HG03045 (cell line): ENCODE measurements around the gene MTCL3.
A peak's percentile ranks its signal among the peaks of the same experiment; 100 is the strongest.

Source experiments
- ATAC-seq: cut with Tn5 transposase; IDR thresholded peaks from one replicate; pipeline ENCODE4 v1.9.1; 2021; ENCODE audit warnings: mild to moderate bottlenecking, moderate library complexity; ENCODE audit not compliant: unreplicated experiment

Gene MTCL3

GRCh38 chr6:127518710-127519468 is at the start of gene MTCL3:
TSS of gene MTCL3 (minus strand) at chr6:127519335.
- no peak for ATAC-seq

DNA sequence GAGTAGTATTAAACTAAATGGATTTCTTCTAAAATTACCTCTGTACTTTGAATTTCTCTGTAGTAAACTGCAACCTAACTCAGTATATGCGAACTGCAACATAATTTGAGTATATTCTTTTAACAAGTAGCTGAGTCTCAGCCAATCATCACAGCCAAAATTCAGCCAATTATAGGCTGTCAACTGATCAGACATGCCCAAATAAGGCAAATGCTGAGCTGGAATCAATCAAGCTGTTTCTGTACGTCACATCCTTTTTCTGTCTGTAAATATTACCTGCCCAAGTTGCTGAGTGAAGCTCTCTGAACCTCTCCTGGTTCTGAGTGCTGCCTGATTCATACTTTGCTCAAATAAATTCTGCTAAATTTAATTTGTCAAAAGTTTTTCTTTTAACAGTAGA is 48.3 kb upstream of the MTCL3 start:
- no peak for ATAC-seq

GRCh38 chr6:127566651-127567050 is 47.5 kb upstream of the MTCL3 start:
- ATAC-seq: no peak

DNA sequence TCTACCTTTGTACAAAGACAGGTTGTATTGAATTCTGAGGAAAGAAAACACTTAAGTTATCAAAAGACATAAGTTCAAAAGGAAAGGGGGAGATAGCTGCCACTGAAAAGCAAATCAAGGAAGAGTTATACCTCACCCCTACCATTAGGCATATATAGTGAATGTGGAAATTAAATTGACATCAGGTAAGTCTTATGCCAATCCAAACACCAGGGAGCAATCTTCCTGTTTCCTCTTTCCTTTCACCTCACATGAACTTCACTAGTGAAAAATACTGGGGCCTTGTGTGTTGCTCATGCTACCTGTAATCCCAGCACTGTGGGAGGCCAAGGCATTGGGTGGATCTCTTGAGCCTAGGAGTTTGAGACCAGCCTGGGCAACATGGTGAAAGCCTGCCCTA is 47.0 kb upstream of the MTCL3 start:
- no peak for ATAC-seq

DNA sequence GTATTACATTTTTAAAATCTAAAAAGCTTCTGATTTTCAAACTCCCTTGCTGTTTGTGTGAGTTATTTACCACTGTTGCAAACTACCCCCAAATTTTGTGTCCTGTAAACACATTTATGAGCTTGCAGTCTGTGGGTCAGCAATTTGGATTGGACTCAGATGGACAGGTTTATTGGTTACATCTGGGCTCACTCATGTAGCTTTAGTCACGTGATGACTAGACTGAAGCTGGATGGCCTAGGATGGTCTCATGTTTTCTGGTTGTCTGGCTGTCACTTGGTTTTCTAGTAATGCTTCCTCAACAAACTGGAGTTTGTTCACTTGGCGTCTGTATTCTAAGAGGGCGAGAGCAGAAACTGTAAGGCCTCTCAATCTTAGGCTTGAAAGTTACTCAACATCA is 45.6 kb upstream of the MTCL3 start:
- no peak for ATAC-seq

DNA sequence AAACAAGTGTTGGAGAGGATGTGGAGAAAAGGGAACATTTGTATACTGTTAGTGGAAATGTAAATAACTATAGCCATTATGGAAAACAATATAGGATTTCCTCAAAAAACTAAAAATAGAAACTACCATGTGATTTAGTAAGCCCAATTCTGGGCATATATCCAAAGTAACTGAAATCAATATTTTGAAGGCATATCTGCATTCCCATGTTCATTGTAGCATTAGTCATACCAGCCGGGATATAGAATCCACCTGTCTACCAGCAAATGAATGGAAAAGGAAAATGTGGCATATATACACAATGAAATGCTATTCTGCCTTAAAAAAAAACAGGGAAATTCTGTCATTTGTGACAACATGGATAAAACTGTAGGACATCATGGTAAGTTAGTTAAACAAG is 42.5 kb upstream of the MTCL3 start:
- ATAC-seq: no peak

DNA sequence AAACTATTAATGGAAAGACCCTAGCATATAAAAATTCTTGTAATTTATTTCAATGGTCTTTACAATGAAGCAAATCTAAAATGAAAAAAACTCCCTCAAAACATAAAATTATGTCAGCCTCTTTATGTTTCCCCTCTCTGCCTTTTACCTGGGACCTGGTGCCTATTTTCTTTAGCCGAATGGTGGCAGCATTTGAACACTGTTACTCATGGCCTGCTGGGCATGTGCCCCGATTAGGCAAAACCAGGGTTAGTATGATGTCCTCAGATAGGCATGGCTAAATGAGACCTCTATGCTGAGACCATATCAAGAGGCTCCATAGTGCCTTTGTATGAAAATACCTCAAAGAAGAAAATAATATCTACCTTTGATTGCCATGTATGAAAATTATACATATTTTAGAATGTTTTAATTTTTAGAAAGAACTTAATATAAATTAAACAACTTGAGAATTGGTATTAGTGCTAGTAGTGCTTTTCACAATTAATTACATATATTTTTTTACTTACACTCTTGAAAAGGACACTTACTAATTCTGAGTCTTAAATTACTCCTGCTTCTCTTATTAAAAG is 35.4 kb upstream of the MTCL3 start:
- ATAC-seq: no peak

GRCh38 chr6:127550403-127550802 is 31.3 kb upstream of the MTCL3 start:
- ATAC-seq: no peak

- ATAC-seq: no peak
Measured at GRCh38 chr6:127547904-127548649, 28.9 kb upstream of the MTCL3 start.

DNA sequence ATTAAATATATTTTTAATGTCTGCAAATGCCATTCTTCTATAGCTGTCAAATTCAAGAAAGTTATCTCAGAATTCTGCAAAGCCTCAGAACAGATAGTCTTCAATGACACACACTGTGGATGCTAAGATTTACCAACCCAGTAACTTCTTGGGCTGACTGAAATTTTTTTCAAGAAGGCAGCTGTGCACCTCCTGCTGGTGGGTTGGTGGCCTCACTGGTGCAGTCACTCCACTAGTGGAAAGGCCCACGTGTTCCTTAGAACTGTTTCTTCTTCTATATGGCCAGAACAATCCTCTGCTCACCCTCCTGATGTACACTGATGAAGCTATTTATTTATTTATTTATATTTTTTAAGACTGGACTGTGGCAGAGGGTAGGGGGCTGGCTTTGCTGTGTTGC is 28.1 kb upstream of the MTCL3 start:
- no peak for ATAC-seq

DNA sequence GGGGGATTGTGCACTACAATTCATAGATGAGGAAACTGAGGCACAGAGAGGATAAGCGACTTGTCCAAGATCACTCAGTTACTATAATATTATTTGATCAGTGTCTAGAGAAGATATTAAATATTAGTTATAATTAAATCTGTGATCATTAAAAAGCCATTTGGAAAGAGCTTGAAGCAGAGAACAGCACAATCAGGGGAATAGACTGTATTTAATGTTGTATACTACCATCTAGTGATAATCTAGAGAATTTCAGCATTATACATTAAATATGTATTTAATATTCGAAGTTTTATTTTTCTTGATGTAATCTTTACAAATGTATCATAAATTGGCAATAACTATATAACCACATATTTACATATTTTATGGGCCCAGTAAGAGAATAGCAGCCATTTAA is 20.1 kb upstream of the MTCL3 start:
- ATAC-seq: no peak

DNA sequence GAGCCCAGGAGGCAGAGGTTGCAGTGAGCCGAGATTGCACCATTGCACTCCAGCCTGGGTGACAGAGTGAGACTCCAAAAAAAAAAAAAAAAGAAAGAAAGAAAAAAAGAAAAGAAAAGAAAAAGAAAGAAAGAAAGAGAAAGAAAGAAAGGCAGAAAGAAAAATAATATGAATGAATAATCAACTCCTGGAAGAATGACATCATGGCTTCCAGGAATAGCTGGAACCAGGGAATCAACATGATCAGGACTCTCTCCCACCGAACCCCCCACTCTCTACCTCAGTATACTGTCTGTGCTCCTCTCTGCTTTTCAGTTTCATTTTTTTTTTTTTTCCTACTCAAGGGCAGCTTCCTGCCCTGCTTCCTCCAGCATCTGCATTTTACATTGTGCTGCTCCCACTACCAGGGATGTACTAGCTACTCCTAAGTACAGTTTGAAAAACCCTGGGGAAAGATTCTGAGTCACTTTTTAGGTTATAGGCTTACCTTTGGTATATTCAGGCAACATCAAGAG is 19.7 kb upstream of the MTCL3 start:
- ATAC-seq: no peak

DNA sequence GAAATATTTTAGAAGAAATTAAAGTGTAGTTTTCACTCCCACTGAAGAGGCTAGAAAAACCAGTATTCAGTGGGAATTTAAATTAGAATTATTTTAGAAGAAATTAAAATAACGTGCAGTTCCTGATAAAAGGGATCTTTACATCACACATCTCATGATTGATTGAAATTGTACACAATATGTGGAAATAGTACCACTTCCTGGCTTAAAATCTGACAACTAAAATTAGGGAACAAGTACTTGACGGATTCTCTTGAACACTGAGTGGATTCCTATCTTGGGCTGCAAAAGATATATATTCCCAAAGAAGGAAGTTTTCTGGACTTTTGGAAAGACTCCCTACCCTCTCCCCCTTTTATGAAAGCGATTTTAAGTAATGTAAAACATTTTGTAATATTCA is 14.6 kb upstream of the MTCL3 start:
- ATAC-seq: no peak

GRCh38 chr6:127533011-127533410 is 13.9 kb upstream of the MTCL3 start:
- no peak for ATAC-seq

GRCh38 chr6:127522714-127523113 is 3.6 kb upstream of the MTCL3 start:
- no peak for ATAC-seq

GRCh38 chr6:127520066-127520465 is 931 bp upstream of the MTCL3 start:
- ATAC-seq: no peak

DNA sequence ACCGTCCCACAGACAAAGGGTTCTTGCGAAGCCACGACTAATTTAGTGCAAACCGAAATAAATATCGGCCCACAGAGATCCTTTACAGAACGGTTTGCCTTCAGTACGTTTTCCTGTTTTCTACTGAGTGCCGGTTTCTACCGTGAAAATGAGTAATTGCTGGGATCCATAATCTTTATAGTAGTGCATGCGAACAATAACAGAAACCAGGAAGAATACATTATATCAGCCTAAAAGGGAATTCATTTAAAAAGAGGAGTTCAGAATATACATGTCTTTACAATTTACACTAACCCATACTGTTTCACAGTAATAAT is 292 bp upstream of the MTCL3 start:
- ATAC-seq: no peak

DNA sequence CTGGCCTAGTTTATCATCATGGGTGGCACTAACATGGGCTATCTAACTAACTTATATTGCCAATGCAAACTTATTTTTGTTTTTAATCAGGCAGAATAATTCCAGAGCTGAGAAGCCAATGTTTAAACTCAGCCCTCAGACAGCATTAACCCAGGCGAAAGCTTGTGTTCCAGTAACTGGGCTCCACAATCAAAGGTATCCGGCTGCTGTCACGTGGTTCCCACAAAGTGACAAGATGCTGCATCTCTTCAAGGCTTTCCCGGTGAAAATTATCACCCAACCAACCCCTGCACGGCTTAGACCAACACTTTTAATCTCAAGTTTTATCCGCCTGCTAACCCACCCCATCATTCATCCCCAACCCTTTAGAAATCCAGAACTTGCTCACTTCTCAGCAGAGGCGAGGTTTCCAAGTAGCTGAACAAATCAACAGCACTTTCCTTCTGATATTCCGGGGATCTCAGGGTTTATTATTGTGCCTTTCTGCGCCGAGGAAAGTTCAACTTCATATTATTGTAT is 885 bp downstream of the MTCL3 start:
- no peak for ATAC-seq

DNA sequence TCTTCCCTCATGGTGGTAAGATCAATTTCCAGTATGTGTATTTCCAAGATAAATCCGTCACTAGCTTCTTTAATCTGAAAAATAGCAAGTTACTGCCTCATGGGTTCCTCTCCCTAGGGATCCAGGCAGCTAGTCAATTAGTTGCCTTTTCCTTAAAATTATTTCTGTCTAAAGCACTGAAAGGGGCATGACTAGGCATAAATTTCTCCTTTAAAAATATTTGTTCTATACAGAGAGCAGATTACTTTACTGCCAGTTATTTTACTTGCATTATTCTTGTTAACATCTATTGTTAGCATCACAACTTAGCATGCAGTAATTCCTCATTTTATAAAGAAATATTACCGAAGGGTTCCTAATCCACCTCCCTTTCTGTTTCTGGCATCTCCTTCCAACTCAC is 1.4 kb downstream of the MTCL3 start:
- ATAC-seq: no peak

DNA sequence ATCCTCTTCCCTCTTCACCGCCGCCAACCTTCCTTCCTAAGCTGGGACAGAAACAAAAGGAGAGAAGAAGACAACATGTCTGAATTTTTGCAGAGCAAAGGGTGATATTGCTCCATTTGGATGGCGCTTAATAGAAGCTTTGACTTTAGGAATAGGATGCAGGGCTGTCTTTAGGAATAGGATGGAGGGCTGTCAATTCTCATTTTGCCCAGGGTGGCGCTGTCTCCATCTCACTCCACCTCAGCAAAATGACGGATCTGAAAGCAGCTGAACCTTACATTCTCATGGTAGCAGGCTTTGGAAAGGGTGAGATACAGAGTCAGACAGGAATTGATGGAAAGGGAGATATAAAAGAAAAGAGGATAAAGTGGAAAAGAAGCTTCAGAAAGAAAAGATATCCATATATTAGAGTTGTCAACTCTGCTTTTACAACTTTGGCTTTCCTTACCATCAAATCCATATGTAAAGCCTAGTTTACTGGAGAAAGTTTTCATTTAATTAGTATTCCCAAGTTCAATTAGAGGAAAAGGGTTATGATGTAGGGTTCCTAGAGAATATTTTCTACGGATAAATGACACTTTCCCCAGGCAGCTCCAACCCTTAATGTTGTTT is 2.4 kb downstream of the MTCL3 start:
- ATAC-seq: peak; percentile 54
